ENCODE results near the gene PLEKHG5.
A peak's percentile ranks its signal among the peaks of the same experiment; 100 is the strongest.

The PLEKHG5 gene

DNA sequence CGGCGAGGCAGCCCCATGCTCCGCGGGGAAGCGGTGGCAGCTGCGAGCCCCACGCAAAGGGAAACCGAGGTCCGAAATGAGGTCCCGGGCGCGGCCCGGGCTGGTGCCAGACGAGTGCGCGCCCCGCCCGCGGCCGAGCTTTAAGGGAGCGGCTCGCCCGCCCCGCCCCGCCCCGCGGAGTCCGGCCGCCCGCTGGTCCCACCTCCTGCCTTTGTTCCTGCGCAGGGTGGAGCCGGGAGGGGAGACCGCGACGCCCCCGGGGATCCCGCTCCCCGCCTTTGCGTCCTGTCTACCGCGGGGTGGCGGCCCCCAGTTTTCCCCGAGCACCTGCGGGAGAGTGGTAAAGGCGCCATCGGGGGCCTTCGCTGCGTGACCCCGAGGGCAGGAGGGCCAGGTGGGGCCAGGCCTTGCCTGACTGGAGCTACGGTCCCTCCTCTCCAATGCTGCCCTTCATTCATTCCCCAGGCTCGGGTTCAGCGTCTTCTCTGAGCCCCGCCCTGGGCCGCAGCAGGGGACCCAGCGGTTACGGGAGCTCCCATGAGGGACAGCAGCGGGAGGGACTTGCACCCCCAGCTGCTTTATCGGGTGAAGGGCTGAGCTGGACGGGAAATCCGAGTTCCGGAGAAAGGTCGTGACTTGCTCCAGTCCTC, 71.5 kb downstream of the PLEKHG5 start, which contains the start of gene HES2:
HES2 (minus strand) TSS at position 116 of the 650 bp plus-strand sequence; CDS start at position 17, 99 bp downstream.
- DNase-seq (ENCODE audit: low read depth) = peak; percentile 84
- TF ChIP-seq MYC (IDR thresholded peaks at IDR 0.05; ENCODE audit: low read depth, low read length) (no peak), POLR2A (IDR thresholded peaks at IDR 0.05; ENCODE audit: extremely low read depth, insufficient read length) (peak; percentile 20)
- TF ChIP-seq, protein P1, sequence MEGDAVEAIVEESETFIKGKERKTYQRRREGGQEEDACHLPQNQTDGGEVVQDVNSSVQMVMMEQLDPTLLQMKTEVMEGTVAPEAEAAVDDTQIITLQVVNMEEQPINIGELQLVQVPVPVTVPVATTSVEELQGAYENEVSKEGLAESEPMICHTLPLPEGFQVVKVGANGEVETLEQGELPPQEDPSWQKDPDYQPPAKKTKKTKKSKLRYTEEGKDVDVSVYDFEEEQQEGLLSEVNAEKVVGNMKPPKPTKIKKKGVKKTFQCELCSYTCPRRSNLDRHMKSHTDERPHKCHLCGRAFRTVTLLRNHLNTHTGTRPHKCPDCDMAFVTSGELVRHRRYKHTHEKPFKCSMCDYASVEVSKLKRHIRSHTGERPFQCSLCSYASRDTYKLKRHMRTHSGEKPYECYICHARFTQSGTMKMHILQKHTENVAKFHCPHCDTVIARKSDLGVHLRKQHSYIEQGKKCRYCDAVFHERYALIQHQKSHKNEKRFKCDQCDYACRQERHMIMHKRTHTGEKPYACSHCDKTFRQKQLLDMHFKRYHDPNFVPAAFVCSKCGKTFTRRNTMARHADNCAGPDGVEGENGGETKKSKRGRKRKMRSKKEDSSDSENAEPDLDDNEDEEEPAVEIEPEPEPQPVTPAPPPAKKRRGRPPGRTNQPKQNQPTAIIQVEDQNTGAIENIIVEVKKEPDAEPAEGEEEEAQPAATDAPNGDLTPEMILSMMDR (IDR thresholded peaks at IDR 0.05; ENCODE audit: low read depth, low read length) = no peak
- TF ChIP-seq, protein P2, sequence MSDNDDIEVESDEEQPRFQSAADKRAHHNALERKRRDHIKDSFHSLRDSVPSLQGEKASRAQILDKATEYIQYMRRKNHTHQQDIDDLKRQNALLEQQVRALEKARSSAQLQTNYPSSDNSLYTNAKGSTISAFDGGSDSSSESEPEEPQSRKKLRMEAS (IDR thresholded peaks at IDR 0.05; ENCODE audit: low read depth, low read length) = no peak
- H3K4me3 ChIP-seq (ENCODE audit: low read depth, low read length) = peak within 1 kb of the TSS; percentile 11

DNA sequence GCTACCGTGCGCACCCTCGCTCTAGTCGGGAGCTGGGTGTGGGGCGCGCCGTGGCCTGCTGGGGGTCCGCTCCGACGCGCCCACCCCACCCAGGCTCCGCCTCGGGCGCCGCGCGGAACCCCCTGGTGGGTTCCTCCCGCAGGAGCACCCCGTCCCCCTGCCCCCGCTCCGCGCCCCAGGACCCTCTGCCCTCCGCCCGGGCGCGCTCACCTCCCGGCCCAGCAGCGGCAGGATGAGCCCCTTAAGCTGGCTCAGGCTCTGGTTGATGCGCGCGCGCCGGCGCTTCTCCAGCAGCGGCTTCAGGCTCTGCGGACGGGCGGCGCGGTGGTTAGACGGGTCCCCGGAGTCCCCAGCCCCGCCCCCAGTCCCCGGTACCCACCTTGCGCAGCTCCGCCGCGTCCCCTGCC, 72.1 kb downstream of the PLEKHG5 start:
- TF ChIP-seq, protein P2 (IDR thresholded peaks at IDR 0.05; ENCODE audit: low read depth, low read length) = no peak
- TF ChIP-seq POLR2A (IDR thresholded peaks at IDR 0.05; ENCODE audit: extremely low read depth, insufficient read length) = no peak
- TF ChIP-seq, protein P1 (IDR thresholded peaks at IDR 0.05; ENCODE audit: low read depth, low read length) = no peak
- H3K4me3 ChIP-seq (ENCODE audit: low read depth, low read length) = no peak overlapping the region
- peak; percentile 60 for DNase-seq (ENCODE audit: low read depth)

DNA sequence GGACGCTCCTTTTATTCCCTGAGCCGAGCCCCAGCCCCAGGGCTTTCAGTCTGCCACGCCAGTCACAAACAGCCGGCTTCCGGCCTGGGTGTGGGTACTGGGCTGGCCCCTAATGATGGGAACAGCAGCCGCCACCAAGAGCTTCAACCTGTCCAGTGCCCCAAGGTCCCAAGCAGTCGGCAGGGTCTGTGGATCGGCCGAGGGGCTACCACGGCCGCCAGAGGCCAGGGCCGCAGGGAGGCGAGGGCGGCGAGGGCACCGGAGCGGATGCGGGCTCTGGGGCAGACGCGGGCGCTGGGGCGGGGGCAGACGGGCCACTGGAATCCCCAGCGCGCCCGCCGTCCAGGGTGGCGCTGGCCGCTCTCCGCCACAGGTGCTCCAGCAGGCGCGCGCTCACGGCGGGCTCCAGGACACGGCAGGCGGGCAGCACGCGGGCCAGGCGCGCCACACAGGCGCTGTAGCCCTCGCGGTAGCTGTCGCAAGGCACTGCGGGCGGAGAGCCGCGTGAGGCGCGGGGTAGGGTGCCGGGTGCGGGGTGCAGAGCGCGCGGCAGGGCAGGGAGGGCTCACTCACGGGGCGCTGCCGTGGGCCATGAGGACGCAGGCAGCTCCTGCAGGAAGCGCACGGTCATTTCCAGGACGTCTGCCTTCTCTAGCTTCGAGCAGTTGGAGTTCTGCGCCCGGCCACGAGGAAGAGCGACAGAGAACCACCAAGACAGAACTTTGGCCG, 72.6 kb downstream of the PLEKHG5 start:
- no peak overlapping the region for H3K4me3 ChIP-seq (ENCODE audit: low read depth, low read length)
- DNase-seq (ENCODE audit: low read depth) = no peak
- TF ChIP-seq MYC (IDR thresholded peaks at IDR 0.05; ENCODE audit: low read depth, low read length) = no peak
- TF ChIP-seq POLR2A (IDR thresholded peaks at IDR 0.05; ENCODE audit: extremely low read depth, insufficient read length) = no peak
- TF ChIP-seq, protein P2 (IDR thresholded peaks at IDR 0.05; ENCODE audit: low read depth, low read length) = no peak
- TF ChIP-seq, protein P1 (IDR thresholded peaks at IDR 0.05; ENCODE audit: low read depth, low read length) = no peak

DNA sequence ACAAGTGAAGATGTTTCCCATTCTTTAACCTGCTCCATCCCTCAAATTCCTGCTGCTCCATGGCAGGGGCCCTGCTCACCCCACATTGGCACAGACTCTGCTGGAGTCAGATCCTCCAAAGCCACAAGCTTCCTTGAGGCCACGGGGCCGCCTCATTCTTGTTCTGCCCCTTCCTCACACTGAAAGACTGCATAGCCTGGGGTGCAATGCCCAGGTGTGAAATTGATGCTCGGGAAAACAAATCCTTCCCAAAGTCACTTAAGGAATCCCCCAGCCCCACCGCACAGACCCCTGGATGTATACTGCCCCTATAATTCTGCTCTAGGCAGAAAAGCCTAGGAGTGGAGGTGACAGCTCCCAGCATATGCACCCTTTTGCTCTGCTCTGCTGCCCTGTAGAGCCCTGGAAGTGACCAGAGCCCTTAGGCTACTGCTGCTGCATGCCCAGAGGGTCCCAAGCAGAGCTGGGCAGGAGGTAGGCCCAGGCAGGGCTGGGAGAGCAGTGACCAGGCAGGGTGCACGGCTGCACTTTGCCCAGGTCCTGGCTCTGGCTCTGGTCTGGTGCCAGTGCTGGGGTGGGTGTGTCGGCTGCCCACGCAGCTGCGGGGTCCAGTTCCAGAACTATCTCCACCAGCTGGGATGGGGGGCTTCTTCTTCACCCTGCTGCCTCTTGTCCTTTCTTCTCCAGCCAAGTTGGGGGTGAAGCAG, 73.4 kb downstream of the PLEKHG5 start:
- TF ChIP-seq, protein P1 (IDR thresholded peaks at IDR 0.05; ENCODE audit: low read depth, low read length) = no peak
- no peak for TF ChIP-seq MYC (IDR thresholded peaks at IDR 0.05; ENCODE audit: low read depth, low read length)
- no peak for TF ChIP-seq POLR2A (IDR thresholded peaks at IDR 0.05; ENCODE audit: extremely low read depth, insufficient read length)
- H3K4me3 ChIP-seq (ENCODE audit: low read depth, low read length) = no peak overlapping the region
- no peak for DNase-seq (ENCODE audit: low read depth)

Data from NB4 (cell line).